GM12878 (cell line): ENCODE results near the gene RSPO4. TPM values are rescaled to one million over a fixed set of nuclear protein-coding genes. Genes with fewer than 3 reads are reported as not detected.

ENCODE experiments used
- ATAC-seq: fragments of 200-7000 bp; cut with Tn5 transposase; 3 replicates; pipeline ENCODE4 v1.9.1; 2020; ENCODE audit warnings: mild to moderate bottlenecking, moderate library complexity
- BruUV-seq: library from RNA; stranded (reverse); fragments of 400-500 nt; replicated peaks from 2 replicates; lab custom pipeline; 2021; lab: Mats Ljungman, UMichigan
- CTCF ChIA-PET: fragments of 300-600 bp; sonication (Branson Sonifier 250); formaldehyde crosslinking; extraction: SDS; loops from one replicate; lab custom pipeline; 2021; ENCODE audit warnings: inconsistent platforms; lab: Yijun Ruan, JAX
- POLR2A ChIA-PET: fragments of 350-600 bp; formaldehyde crosslinking; extraction: SDS; loops from one replicate; lab custom pipeline; 2021; ENCODE audit warnings: inconsistent platforms; lab: Charles Lee
- RAD21 ChIA-PET: fragments of 300-600 bp; sonication (Branson Sonifier 250); formaldehyde crosslinking; loops from one replicate; lab custom pipeline; 2023; ENCODE audit warnings: antibody characterized with exemption; ENCODE audit not compliant: unreplicated experiment; lab: Charles Lee
- SMC1A ChIA-PET: fragments of 300-600 bp; sonication (Branson Sonifier 250); formaldehyde crosslinking; loops from one replicate; lab custom pipeline; 2023; ENCODE audit not compliant: unreplicated experiment, uncharacterized antibody; lab: Charles Lee
- DNase-seq: peaks from one replicate; pipeline ENCODE4 v3.0.0-alpha.2; 2011; ENCODE audit warnings: low read depth, low spot score
- FAIRE-seq: peaks from 3 replicates; lab custom pipeline; 2011; peaks lifted over from hg19 to GRCh38; lab: Jason Lieb, UNC
- H2AFZ ChIP-seq: 2 replicates; pipeline ENCODE4 v1.6.0; 2011; ENCODE audit warnings: low read depth, low read length, control low read depth; ENCODE audit not compliant: control insufficient read depth
- H3K27ac ChIP-seq: 2 replicates; pipeline ENCODE4 v1.5.1; 2011; ENCODE audit warnings: control low read depth; ENCODE audit not compliant: control insufficient read depth, insufficient read depth
- H3K27me3 ChIP-seq, 2 experiments: replicated peaks in 1 of 2; 2 replicates each; pipeline versions ENCODE4 v1.6.0 to v1.6.1; 2011; ENCODE audit warnings: low read length in 1 of 2; ENCODE audit not compliant: control insufficient read depth in 2 of 2, insufficient read depth in 2 of 2
- H3K36me3 ChIP-seq, 2 experiments: 2 replicates each; pipeline ENCODE4 v1.5.1; 2011; ENCODE audit warnings: low read length in 1 of 2; ENCODE audit not compliant: control insufficient read depth in 2 of 2, insufficient read depth in 2 of 2
- H3K4me1 ChIP-seq: 2 replicates; pipeline ENCODE4 v1.6.1; 2011; ENCODE audit warnings: mild to moderate bottlenecking, low read length, moderate library complexity, mixed read lengths; ENCODE audit not compliant: control insufficient read depth, insufficient read depth
- H3K4me2 ChIP-seq: 2 replicates; pipeline ENCODE4 v1.6.0; 2011; ENCODE audit warnings: control low read depth; ENCODE audit not compliant: control insufficient read depth, insufficient read depth
- H3K4me3 ChIP-seq: fragments of 200-600 bp; sonication (generic); 2 replicates; pipeline ENCODE4 v1.5.1; 2016
- H3K79me2 ChIP-seq: 2 replicates; pipeline ENCODE4 v1.6.0; 2011; ENCODE audit warnings: low read length; ENCODE audit not compliant: control insufficient read depth, insufficient read depth
- H3K9ac ChIP-seq: 2 replicates; pipeline ENCODE4 v1.8.0; 2011; ENCODE audit warnings: low read length, control low read depth, mixed read lengths; ENCODE audit not compliant: control insufficient read depth, insufficient read depth
- H3K9me3 ChIP-seq: replicated peaks from 3 replicates; pipeline ENCODE4 v1.5.1; 2011; ENCODE audit warnings: mild to moderate bottlenecking, low read length; ENCODE audit not compliant: control insufficient read depth, insufficient read depth
- H4K20me1 ChIP-seq: 2 replicates; pipeline ENCODE4 v1.6.0; 2011; ENCODE audit not compliant: control insufficient read depth, insufficient read depth
- BHLHE40 ChIP-seq, 2 experiments: fragments of 450-650 bp in 1 of 2; IDR thresholded peaks; 2 replicates each; pipeline ENCODE4 v1.6.1; 2011 to 2017; ENCODE audit warnings: low read depth in 2 of 2, borderline replicate concordance in 1 of 2, improper control_type of control experiment in 1 of 2, low read length in 1 of 2, mild to moderate bottlenecking in 1 of 2
- CHD4 ChIP-seq: fragments of 200-600 bp; sonication (generic); IDR thresholded peaks from 2 replicates; pipeline ENCODE4 v1.6.1; 2016; ENCODE audit warnings: mild to moderate bottlenecking
- SREBF1 ChIP-seq: IDR thresholded peaks from 2 replicates; pipeline ENCODE4 v1.6.1; 2012; ENCODE audit warnings: mild to moderate bottlenecking, low read length
- YBX1 ChIP-seq: fragments of 450-650 bp; IDR thresholded peaks from 2 replicates; pipeline ENCODE4 v1.6.1; 2016; ENCODE audit warnings: antibody characterized with exemption
- ZSCAN29 ChIP-seq: fragments of 450-650 bp; IDR thresholded peaks from 2 replicates; pipeline ENCODE4 v1.6.1; 2017; ENCODE audit warnings: mild to moderate bottlenecking, moderate library complexity
- WGBS: methylation state at CpG from one replicate; pipeline ENCODE4 v1.1.6; 2016; ENCODE audit warnings: low lambda C conversion rate; ENCODE audit not compliant: insufficient replicate concordance, insufficient coverage; ENCODE audit errors: missing lambda C conversion rate; 5-methylcytosine and 5-hydroxymethylcytosine counted together
- in situ Hi-C: fragments of 300-500 bp; cut with MboI; formaldehyde crosslinking; loops from 9 replicates; pipeline ENCODE4 v1.14.3; 2018; ENCODE audit warnings: mixed read lengths
- intact Hi-C: fragments of 100-400 bp; cut with micrococcal nuclease; formaldehyde crosslinking; loops from one replicate; pipeline ENCODE4 v1.14.2; 2022; ENCODE audit not compliant: unreplicated experiment
- polyA plus RNA-seq, 11 experiments: library from polyadenylated mRNA; depleted of rRNA in 4 of 11; unstranded in 6 of 11; stranded (reverse) in 5 of 11; fragments of >200 nt; fragmentation: Nextera tagmentation in 4 of 11; fragmentation: Illumina TruSeq in 1 of 11; extraction: Ambion mirVana in 4 of 11; extraction: Trizol in 1 of 11; gene quantifications; 1 replicate in 1 of 11; 2 replicates in 10 of 11; pipeline versions ENCODE4 v1.2.1 to v1.2.3, GENCODE V29; 2011 to 2016; ENCODE audit warnings: inconsistent platforms in 2 of 11, missing spikeins in 2 of 11, low read depth in 1 of 11
- total RNA-seq, 4 experiments: library from RNA; depleted of rRNA in 3 of 4; stranded (reverse); fragments of >200 nt in 3 of 4; fragmentation: Illumina TruSeq in 1 of 4; extraction: Trizol in 1 of 4; gene quantifications; 2 replicates each; pipeline versions ENCODE4 v1.2.1 to v1.2.3, GENCODE V29; 2013 to 2021
- TF ChIP-seq, protein P1 (sequence below): IDR thresholded peaks from 2 replicates; pipeline ENCODE4 v1.6.1; 2012; ENCODE audit warnings: low read depth, low read length, improper control_type of control experiment

Gene RSPO4
- total and polyA plus RNA-seq, 10 of the 15 experiments (the other 5 are each of a cell fraction or from before 2014, with no cell fraction given): 0.06 TPM; not detected in 9

DNA sequence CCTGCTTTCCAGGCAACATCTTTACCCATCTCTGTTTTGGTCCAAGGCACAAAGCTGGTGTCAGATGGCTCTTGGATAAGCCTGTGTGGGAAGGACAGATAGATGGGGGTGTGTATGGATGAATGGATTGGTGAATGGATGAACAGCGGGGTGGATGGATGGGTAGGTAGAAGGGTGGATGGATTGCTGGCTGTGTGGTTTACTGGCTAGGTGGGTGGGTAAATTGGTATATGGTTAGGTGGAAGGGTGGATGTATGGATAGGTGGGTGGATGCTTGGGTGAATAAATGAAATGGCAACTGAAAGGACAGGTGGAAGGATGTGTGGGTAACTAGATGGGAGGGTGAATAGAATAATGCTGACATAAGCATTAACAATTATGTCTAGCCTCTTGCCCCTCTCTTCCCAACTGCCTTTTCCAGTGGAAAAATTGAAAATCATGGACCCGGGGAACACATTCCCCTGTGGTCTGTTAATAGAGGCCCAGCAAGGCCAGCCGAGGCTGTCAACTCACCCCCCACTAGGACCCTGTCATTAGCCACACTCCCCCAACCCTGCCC, 43.8 kb upstream of the RSPO4 start (continued):
- TF ChIP-seq, protein P1, sequence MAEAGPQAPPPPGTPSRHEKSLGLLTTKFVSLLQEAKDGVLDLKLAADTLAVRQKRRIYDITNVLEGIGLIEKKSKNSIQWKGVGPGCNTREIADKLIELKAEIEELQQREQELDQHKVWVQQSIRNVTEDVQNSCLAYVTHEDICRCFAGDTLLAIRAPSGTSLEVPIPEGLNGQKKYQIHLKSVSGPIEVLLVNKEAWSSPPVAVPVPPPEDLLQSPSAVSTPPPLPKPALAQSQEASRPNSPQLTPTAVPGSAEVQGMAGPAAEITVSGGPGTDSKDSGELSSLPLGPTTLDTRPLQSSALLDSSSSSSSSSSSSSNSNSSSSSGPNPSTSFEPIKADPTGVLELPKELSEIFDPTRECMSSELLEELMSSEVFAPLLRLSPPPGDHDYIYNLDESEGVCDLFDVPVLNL: no peak
- TF ChIP-seq SREBF1 (no peak), ZSCAN29 (no peak), CHD4 (no peak)

DNA sequence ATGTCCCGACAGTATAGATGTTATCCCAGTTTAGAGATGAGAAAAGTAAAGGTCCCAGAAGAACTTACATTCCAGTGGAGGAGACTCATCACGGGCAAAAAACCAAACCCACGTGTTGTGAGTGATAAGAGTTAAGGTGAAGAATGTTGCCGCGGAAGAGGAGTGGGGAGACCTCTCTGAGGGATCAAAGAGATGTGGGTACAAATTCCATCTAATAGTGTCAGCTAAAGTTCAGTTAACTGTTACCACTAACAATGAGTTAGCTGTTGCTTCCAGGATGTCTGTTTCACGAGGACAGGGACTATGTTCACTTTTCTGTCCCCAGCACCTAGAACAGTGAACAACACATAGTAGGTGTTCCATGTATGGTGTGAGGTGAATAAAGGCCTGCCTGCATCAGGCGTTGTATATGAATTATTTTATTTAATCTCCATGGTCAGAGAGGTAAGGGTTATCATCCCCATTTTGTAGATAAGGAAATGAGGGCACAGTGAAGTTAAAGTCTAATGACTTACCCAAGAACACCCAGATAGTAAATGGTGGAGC, 39.8 kb upstream of the RSPO4 start:
- intact Hi-C loops: no loop called here
- Histone ChIP-seq H3K36me3 (no peaks in the 10 kb centered on the region), H3K4me2 (no peak overlapping the region), H3K79me2 (no peaks in the 10 kb centered on the region), H3K27me3 (no peaks in the 10 kb centered on the region; a peak in 1 of 4 replicates), H3K4me1 (no peaks in the 10 kb centered on the region), H3K9ac (no peak overlapping the region), H3K4me3 (no peak overlapping the region), H3K27ac (no peak overlapping the region), H4K20me1 (no peaks in the 10 kb centered on the region), H2AFZ (no peak overlapping the region), H3K9me3 (no peaks in the 10 kb centered on the region)
- in situ Hi-C loops: no loop called here
- DNase-seq (no peak), FAIRE-seq (no peak), ATAC-seq (no peak)
- ChIA-PET RAD21 (no interaction called here), POLR2A (no interaction called here), CTCF (interaction anchor here (1.8 kb wide), 1 partner anchor 10 kb away, joined by 6 read pairs; no protein-coding TSS in a partner anchor), SMC1A (no interaction called here)
- TF ChIP-seq BHLHE40 (IDR thresholded peaks at IDR 0.05; ENCODE audit: borderline replicate concordance in 1 of 2, low read depth in 2 of 2, low read length in 1 of 2): no peak
- TF ChIP-seq YBX1: no peak
- BruUV-seq: no TSS peak
- WGBS: 36% methylated on average over 7 of the region's 7 CpGs
